Lower leg skin (tissue), 3 donors: Measurements from ENCODE around the gene JMJD6.

Experiments
- CTCF ChIP-seq, 3 donors: fragments of 450-650 bp; IDR thresholded peaks; one replicate each; pipeline ENCODE4 v1.5.1; 2016; ENCODE audit warnings: antibody characterized with exemption in 3 of 3, mild to moderate bottlenecking in 3 of 3, moderate library complexity in 2 of 3
- POLR2A ChIP-seq, 2 donors: fragments of 450-650 bp; IDR thresholded peaks; one replicate each; pipeline ENCODE4 v1.6.1; 2016 to 2017; ENCODE audit warnings: antibody characterized with exemption in 2 of 2, mild to moderate bottlenecking in 1 of 2, moderate library complexity in 1 of 2

GRCh38 chr17:76689859-76690258, 36.5 kb downstream of the JMJD6 start:
- TF ChIP-seq CTCF (IDR thresholded peaks at IDR 0.05): no peak
- no peak for TF ChIP-seq POLR2A (IDR thresholded peaks at IDR 0.05)
